ENCODE results near the gene CAPZB.

CAPZB gene

GRCh38 chr1:19325958-19326747 lies 159.2 kb downstream of the CAPZB start:
- no peak for DNase-seq

GRCh38 chr1:19325368-19325957 lies 159.9 kb downstream of the CAPZB start:
- DNase-seq = no peak

GRCh38 chr1:19324665-19324990 lies 160.7 kb downstream of the CAPZB start:
- no peak for DNase-seq

GRCh38 chr1:19323987-19324664 lies 161.2 kb downstream of the CAPZB start:
- no peak for DNase-seq

DNA sequence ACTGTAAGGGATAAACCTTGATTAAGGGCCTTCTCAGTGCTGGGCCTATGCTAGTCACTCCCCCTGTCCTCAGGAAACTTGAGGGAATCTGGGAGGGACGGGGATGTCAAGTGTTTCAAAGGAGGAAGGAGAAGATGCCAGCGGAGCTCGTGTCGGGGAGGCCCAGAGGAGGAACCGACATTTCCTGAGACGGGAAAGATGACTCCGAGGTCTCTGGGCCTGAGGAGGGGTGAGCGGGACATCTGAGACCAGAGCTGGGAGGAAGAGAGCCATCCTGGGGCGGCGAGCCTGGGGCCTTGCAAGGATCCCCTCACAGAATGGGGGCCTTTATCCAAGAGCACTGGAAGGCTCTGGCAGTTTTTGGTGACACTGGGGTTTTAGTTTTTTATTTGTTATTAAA lies 162.9 kb downstream of the CAPZB start:
- DNase-seq = no peak

- no peak for DNase-seq
Observed at GRCh38 chr1:19321071-19321470, 164.3 kb downstream of the CAPZB start.

- DNase-seq = no peak
Observed at GRCh38 chr1:19319196-19319595, 166.1 kb downstream of the CAPZB start.

- DNase-seq = no peak
Observed at GRCh38 chr1:19317126-19317910, 168.0 kb downstream of the CAPZB start.

DNA sequence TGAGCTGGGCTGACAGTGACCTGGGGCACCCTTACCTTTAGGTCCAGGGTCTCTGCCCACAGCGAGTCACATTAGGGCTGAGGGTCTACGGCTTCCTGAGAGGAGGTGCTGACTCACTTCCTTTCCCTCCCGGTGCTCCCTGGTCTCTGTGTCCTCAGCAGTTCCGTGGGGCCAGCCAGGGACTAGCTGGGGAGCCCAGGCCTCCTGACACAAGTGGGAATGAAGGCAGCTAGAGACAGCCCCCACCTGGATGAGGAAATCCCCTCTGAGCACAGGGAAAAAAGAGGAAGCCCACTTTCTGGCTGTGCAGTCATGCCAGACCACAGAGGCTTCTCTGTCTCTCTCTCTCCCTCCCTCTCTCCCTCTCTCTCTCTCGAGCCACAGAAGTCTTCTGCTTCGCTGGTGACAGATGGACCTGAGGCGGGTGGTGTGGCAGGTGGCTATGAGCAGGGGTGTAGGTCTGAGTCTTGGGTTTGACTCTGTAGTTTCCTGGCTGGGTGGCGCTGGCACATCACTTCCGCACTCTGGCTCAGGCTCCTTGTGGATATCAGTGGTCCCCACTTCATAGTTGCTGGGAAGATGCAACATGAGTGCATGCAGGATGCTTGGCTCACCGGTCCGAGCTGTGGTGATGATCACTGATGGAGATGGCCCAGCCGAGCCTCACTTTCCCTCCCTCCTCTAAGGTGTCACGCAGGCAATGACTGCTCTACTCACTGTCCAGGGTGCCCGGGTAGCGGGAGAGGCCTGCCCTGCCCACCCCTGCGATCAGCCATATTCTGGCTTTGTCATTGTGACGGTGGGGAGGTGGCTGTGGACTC lies 169.8 kb downstream of the CAPZB start:
- peak; percentile 24 for DNase-seq

- DNase-seq = no peak
Observed at GRCh38 chr1:19313961-19314882, 171.1 kb downstream of the CAPZB start.

DNA sequence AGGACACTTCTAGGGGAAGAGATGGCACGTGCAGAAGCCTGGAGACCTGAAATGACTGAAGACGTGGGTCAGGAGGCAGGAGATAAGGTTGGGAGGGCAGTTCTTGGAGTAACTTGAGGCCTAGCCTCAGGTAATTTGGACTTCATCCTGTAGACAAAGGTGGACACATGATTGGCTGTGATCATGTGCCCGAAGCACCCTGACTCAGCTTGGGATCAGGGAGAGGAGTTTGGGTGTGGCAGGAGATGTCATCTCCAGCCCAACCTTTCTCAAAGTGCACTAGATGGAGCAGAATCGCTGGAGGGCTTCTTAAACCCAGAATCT lies 171.7 kb downstream of the CAPZB start:
- DNase-seq = no peak

DNA sequence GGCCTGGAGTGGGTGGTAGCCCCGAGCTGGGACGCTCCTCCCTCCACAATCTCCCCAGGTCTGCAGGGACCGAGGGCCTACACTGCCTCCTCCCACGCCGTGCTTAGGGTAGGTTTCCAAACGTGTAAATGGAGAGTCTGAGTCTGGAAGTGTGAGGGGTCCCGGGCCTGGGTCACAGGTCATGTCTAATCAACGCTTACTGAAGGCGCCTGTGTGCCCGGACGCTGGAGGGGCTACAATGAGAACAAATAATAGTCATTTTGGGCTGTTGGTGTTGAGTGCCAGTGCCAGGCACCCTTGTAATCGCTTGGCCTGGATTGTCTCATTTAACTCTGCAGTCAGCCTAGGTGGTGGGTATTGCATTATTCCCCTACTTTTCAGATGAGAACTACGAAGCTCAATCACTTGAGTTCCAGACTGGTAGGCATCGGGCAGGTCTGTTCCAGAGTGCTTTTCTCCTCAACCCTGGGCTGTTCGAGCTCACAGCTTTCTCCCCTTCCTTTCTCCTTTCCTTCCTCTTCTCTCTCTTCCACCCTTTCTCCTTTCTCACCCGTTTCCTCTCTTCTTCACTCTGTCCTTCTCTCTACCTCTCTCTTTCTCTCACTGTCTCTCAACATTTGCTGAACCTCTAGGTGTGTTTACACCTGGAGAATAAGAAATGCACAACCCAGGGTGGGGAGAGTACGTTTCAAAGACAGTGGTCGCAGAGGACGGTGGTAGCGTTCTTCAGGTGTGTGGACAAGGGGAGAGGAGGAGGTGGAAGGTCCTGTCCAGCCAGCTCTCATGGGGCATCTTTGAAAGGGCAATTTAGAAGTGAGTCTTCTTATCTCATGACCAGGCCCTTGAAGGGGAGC lies 172.3 kb downstream of the CAPZB start:
- DNase-seq = no peak

- peak; percentile 97 for DNase-seq
Observed at GRCh38 chr1:19311931-19312781, 173.2 kb downstream of the CAPZB start, which contains the start of the genes AKR7A2 and SLC66A1. Gene AKR7A2, minus strand, starts transcription at chr1:19312144. Its CDS starts 20 bp downstream, at chr1:19312124. Gene SLC66A1, plus strand, starts transcription at chr1:19312326. Its CDS starts 5,352 bp downstream, at chr1:19317678.

GRCh38 chr1:19311503-19311930 lies 173.8 kb downstream of the CAPZB start:
- DNase-seq = no peak

DNA sequence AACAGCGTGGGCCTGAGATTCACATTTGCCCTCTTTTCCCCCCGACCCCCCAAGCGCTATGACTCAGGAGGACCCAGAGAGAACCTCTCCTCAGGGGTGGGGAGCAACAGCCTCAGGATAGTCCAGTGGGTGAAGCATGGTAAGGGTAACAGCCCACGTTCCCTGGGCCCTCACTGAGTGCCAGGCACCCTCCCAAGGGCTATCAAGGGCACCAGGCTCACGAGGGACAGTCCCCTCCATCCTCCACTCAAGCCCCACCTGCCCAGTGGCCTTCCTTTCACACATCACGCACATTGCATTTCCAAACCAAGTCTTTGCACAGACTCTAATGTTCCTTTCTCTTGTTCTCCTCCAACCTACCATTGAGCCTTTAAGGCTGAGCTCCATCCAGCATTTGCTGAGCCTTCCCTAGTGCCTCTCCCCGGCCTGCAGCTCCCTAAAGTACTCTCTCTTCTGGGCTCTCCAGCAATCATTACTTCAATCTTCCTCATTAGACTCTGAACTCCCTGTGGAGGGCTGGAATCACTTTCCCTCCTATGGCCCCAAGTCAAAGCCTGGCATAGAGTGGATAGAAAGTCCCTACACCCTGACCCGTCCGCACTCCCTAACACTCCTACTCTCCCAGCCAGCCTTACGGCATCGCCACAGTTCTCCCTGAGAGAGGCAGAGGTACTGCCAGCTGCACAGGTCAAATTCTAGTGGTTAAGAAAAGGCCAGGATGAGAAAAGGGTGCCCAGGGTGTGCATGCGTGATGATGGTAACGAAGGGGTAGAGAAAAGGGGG lies 174.4 kb downstream of the CAPZB start:
- peak; percentile 58 for DNase-seq

- no peak for DNase-seq
Observed at GRCh38 chr1:19310061-19310460, 175.3 kb downstream of the CAPZB start.

DNA sequence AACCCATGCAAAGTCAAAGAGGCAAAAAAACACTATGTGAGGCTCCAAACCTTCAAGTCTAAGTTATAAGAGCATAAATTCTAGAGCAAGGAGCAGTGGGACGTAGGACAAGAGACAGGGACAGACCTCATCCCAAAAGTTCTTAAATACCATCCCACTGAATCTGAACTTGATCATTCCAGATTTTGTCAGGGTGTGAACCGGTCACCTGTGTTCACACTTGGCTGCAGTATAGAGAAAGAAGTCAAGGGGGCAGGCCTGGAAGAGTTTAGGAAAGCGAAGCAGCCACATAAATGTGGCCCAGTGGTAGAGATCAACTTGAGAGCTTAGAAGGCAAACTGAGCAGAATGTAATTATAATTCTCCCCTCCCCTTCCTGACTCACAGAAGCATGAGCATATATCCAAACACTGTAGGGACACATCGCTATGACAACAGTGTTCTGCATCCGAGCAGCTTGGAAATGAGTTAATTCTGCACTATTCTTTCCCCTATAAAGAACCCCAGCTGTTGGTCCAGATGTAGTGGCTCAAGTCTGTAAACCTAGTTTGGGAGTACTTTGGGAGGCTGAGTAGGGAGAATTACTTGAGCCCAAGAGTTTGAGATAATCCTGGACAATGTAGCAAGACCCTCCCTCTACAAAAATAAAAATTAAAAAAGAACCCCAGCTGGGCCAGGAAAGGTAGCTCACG lies 176.1 kb downstream of the CAPZB start:
- no peak for DNase-seq

- DNase-seq = no peak
Observed at GRCh38 chr1:19308509-19308907, 176.8 kb downstream of the CAPZB start.
